ENCODE results near the gene APOBEC4. TPM values are rescaled to one million over a fixed set of nuclear protein-coding genes. Genes with fewer than 3 reads are reported as not detected.

APOBEC4 gene
- total and polyA plus RNA-seq, 4 donors = not detected

DNA sequence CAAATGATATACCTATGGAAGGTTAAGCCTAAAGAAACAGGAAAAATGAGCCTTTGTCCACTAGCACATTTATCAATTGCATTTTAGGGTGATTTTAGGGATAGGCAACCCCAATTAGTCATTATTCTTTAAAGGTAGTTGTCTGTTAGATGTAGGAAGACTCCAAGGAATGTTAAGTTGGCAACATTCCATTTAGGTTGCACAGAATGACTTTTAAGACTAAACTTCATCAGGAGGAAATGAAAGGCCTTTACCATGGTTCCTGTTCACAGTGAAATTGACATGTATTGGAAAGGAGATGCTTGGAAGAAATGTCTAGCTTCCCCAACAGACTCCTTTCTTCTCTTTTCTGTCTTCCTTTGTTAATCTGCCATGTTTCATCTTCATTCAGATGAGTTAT is 1.6 kb upstream of the APOBEC4 start:
- no peaks in the 10 kb centered on the region for H3K36me3 ChIP-seq (ENCODE audit: control insufficient read depth in 4 of 4, insufficient read depth in 3 of 4, low read depth in 1 of 4, low read length in 3 of 4)
- TF ChIP-seq HNF4G (IDR thresholded peaks at IDR 0.05) = no peak
- no peak for TF ChIP-seq YY1 (IDR thresholded peaks at IDR 0.05)
- no peak for TF ChIP-seq ZBTB33 (IDR thresholded peaks at IDR 0.05)
- TF ChIP-seq TAF1 (conservative IDR thresholded peaks at IDR 0.05) = no peak
- no peak for TF ChIP-seq NR2F2 (IDR thresholded peaks at IDR 0.05)
- TF ChIP-seq GABPA (IDR thresholded peaks at IDR 0.05 in 1 of 2, conservative IDR thresholded peaks at IDR 0.05 in 1 of 2) = no peak
- TF ChIP-seq RXRA (IDR thresholded peaks at IDR 0.05) = no peak
- TF ChIP-seq, protein P1, sequence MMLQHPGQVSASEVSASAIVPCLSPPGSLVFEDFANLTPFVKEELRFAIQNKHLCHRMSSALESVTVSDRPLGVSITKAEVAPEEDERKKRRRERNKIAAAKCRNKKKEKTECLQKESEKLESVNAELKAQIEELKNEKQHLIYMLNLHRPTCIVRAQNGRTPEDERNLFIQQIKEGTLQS (IDR thresholded peaks at IDR 0.05) = no peak
- no peak for TF ChIP-seq FOXA1 (IDR thresholded peaks at IDR 0.05)
- no peak for TF ChIP-seq EGR1 (IDR thresholded peaks at IDR 0.05; ENCODE audit: low read depth in 2 of 2)
- no peak for TF ChIP-seq RAD21 (IDR thresholded peaks at IDR 0.05)
- H3K9me3 ChIP-seq (ENCODE audit: control insufficient read depth in 4 of 4, low read length in 3 of 4) = no peaks in the 10 kb centered on the region
- H3K27ac ChIP-seq (ENCODE audit: low read depth in 1 of 2, low read length in 2 of 2) = no peak overlapping the region
- peaks cover 0 to 5% (median under 1%) of the 10 kb centered on the region in 4 donors for H3K4me1 ChIP-seq (ENCODE audit: control insufficient read depth in 4 of 4, insufficient read depth in 4 of 4, low read length in 3 of 4)
- no peak overlapping the region for H3K9ac ChIP-seq (ENCODE audit: low read depth in 1 of 2, low read length in 2 of 2)
- no peaks in the 10 kb centered on the region for H3K27me3 ChIP-seq (ENCODE audit: control insufficient read depth in 4 of 4, insufficient read depth in 4 of 4, low read length in 3 of 4)
- no peak for DNase-seq (ENCODE audit: low spot score)
- H3K4me3 ChIP-seq (ENCODE audit: low read depth in 1 of 3, low read length in 3 of 3) = no peak overlapping the region

- Histone ChIP-seq H3K4me3 (ENCODE audit: low read depth in 1 of 3, low read length in 3 of 3) (no peak overlapping the region), H3K9me3 (ENCODE audit: control insufficient read depth in 4 of 4, low read length in 3 of 4) (no peaks in the 10 kb centered on the region), H3K27ac (ENCODE audit: low read depth in 1 of 2, low read length in 2 of 2) (no peak overlapping the region), H3K27me3 (ENCODE audit: control insufficient read depth in 4 of 4, insufficient read depth in 4 of 4, low read length in 3 of 4) (no peaks in the 10 kb centered on the region), H3K4me1 (ENCODE audit: control insufficient read depth in 4 of 4, insufficient read depth in 4 of 4, low read length in 3 of 4) (peaks cover 0 to 5% (median under 1%) of the 10 kb centered on the region in 4 donors), H3K9ac (ENCODE audit: low read depth in 1 of 2, low read length in 2 of 2) (no peak overlapping the region), H3K36me3 (ENCODE audit: control insufficient read depth in 4 of 4, insufficient read depth in 3 of 4, low read depth in 1 of 4, low read length in 3 of 4) (no peaks in the 10 kb centered on the region)
- DNase-seq (ENCODE audit: low spot score) = no peak
- 88% methylated on average over 4 of the region's 4 CpGs for WGBS
- TF ChIP-seq FOXA1 (IDR thresholded peaks at IDR 0.05) (no peak), EGR1 (IDR thresholded peaks at IDR 0.05; ENCODE audit: low read depth in 2 of 2) (no peak), GABPA (IDR thresholded peaks at IDR 0.05 in 1 of 2, conservative IDR thresholded peaks at IDR 0.05 in 1 of 2) (no peak), YY1 (IDR thresholded peaks at IDR 0.05) (no peak), FOXA2 (IDR thresholded peaks at IDR 0.05) (no peak), ZBTB33 (IDR thresholded peaks at IDR 0.05) (no peak)
- TF ChIP-seq, protein P1 (IDR thresholded peaks at IDR 0.05) = no peak
- TF ChIP-seq, protein P2, sequence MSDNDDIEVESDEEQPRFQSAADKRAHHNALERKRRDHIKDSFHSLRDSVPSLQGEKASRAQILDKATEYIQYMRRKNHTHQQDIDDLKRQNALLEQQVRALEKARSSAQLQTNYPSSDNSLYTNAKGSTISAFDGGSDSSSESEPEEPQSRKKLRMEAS (IDR thresholded peaks at IDR 0.05) = no peak
Measured at GRCh38 chr1:183653876-183654451, 848 bp upstream of the APOBEC4 start.

DNA sequence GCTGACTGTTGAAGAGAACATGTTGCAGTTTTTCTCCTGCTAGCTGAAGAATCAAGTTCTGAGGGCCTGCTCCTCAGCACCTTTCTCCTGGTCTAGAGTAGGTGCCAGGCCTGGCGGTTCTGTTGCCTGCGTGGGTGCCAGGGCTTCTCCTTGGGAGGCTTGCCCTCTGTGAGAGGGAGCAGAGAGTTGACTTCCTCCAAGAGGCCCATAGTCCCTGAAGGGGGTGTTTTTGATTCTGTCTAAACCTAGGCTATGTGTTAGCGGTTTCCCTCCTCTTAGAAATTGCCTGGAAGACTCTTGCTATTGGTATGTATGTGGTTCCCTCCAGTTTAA is 312 bp upstream of the APOBEC4 start:
- Histone ChIP-seq H3K9me3 (ENCODE audit: control insufficient read depth in 4 of 4, low read length in 3 of 4) (no peaks in the 10 kb centered on the region), H3K27me3 (ENCODE audit: control insufficient read depth in 4 of 4, insufficient read depth in 4 of 4, low read length in 3 of 4) (no peaks in the 10 kb centered on the region), H3K27ac (ENCODE audit: low read depth in 1 of 2, low read length in 2 of 2) (no peak overlapping the region), H3K36me3 (ENCODE audit: control insufficient read depth in 4 of 4, insufficient read depth in 3 of 4, low read depth in 1 of 4, low read length in 3 of 4) (no peaks in the 10 kb centered on the region), H3K9ac (ENCODE audit: low read depth in 1 of 2, low read length in 2 of 2) (no peak overlapping the region), H3K4me1 (ENCODE audit: control insufficient read depth in 4 of 4, insufficient read depth in 4 of 4, low read length in 3 of 4) (peaks cover 0 to 5% (median under 1%) of the 10 kb centered on the region in 4 donors), H3K4me3 (ENCODE audit: low read depth in 1 of 3, low read length in 3 of 3) (no peak overlapping the region)
- 93% methylated on average over 3 of the region's 3 CpGs for WGBS
- DNase-seq (ENCODE audit: low spot score) = no peak
- TF ChIP-seq FOXA2 (IDR thresholded peaks at IDR 0.05) (no peak), SP1 (IDR thresholded peaks at IDR 0.05) (no peak), TAF1 (conservative IDR thresholded peaks at IDR 0.05) (no peak), RAD21 (IDR thresholded peaks at IDR 0.05) (no peak), REST (IDR thresholded peaks at IDR 0.05) (no peak), ZBTB33 (IDR thresholded peaks at IDR 0.05) (no peak)
